Measurements from ENCODE around the gene RBM42. TPM values are rescaled to one million over a fixed set of nuclear protein-coding genes. Genes with fewer than 3 reads are reported as not detected.

Gene RBM42
- total RNA-seq, 4 donors from 2014 or later: 45.1 to 75.9 (median 65.0) TPM

GRCh38 chr19:35615036-35615435 is 13.8 kb upstream of the RBM42 start:
- no peaks in the 10 kb centered on the region for H3K27me3 ChIP-seq
- H3K4me3 ChIP-seq: no peak overlapping the region
- no peak overlapping the region for H3K27ac ChIP-seq
- TF ChIP-seq CTCF (IDR thresholded peaks at IDR 0.05) (no peak), POLR2A (IDR thresholded peaks at IDR 0.05) (no peak), POLR2AphosphoS5 (IDR thresholded peaks at IDR 0.05) (no peak), EP300 (IDR thresholded peaks at IDR 0.05) (no peak)
- peaks cover 51% of the 10 kb centered on the region for H3K36me3 ChIP-seq
- WGBS: 85% methylated on average over 11 of the region's 17 CpGs
- no peaks in the 10 kb centered on the region for H3K9me3 ChIP-seq
- H3K4me1 ChIP-seq: peaks cover 12% of the 10 kb centered on the region
- no peak for DNase-seq (ENCODE audit: low spot score in 2 of 2)

GRCh38 chr19:35618857-35619256 is 10.0 kb upstream of the RBM42 start:
- H3K4me3 ChIP-seq: no peak overlapping the region
- no peaks in the 10 kb centered on the region for H3K4me1 ChIP-seq
- WGBS: 80% methylated on average over 6 of the region's 7 CpGs
- H3K27me3 ChIP-seq: no peaks in the 10 kb centered on the region
- peaks cover 63% of the 10 kb centered on the region for H3K36me3 ChIP-seq
- no peak for TF ChIP-seq EP300 (IDR thresholded peaks at IDR 0.05)
- no peak for TF ChIP-seq CTCF (IDR thresholded peaks at IDR 0.05)
- no peak for TF ChIP-seq POLR2AphosphoS5 (IDR thresholded peaks at IDR 0.05)
- H3K9me3 ChIP-seq: no peaks in the 10 kb centered on the region
- no peak for DNase-seq (ENCODE audit: low spot score in 2 of 2)
- H3K27ac ChIP-seq: no peak overlapping the region

GRCh38 chr19:35619290-35619923 is 9.4 kb upstream of the RBM42 start:
- DNase-seq (ENCODE audit: low spot score in 2 of 2): no peak
- H3K4me3 ChIP-seq: no peak overlapping the region
- no peaks in the 10 kb centered on the region for H3K4me1 ChIP-seq
- H3K27ac ChIP-seq: no peak overlapping the region
- TF ChIP-seq EP300 (IDR thresholded peaks at IDR 0.05): no peak
- TF ChIP-seq POLR2AphosphoS5 (IDR thresholded peaks at IDR 0.05): no peak
- no peak for TF ChIP-seq CTCF (IDR thresholded peaks at IDR 0.05)
- no peak for TF ChIP-seq POLR2A (IDR thresholded peaks at IDR 0.05)
- H3K27me3 ChIP-seq: no peaks in the 10 kb centered on the region
- 95% methylated on average over 10 of the region's 12 CpGs for WGBS
- peaks cover 63% of the 10 kb centered on the region for H3K36me3 ChIP-seq
- no peaks in the 10 kb centered on the region for H3K9me3 ChIP-seq

GRCh38 chr19:35620001-35620400 is 8.8 kb upstream of the RBM42 start:
- WGBS: 94% methylated on average over 17 of the region's 17 CpGs
- Histone ChIP-seq H3K4me1 (no peaks in the 10 kb centered on the region), H3K4me3 (no peak overlapping the region), H3K27me3 (no peaks in the 10 kb centered on the region), H3K36me3 (peaks cover 61% of the 10 kb centered on the region), H3K9me3 (no peaks in the 10 kb centered on the region), H3K27ac (no peak overlapping the region)
- TF ChIP-seq POLR2AphosphoS5 (IDR thresholded peaks at IDR 0.05) (no peak), POLR2A (IDR thresholded peaks at IDR 0.05) (no peak), EP300 (IDR thresholded peaks at IDR 0.05) (no peak), CTCF (IDR thresholded peaks at IDR 0.05) (no peak)
- no peak for DNase-seq (ENCODE audit: low spot score in 2 of 2)

GRCh38 chr19:35621708-35622107 is 7.1 kb upstream of the RBM42 start:
- Histone ChIP-seq H3K9me3 (no peaks in the 10 kb centered on the region), H3K27ac (no peak overlapping the region), H3K4me3 (no peak overlapping the region), H3K27me3 (no peaks in the 10 kb centered on the region), H3K36me3 (peaks cover 44% of the 10 kb centered on the region), H3K4me1 (no peaks in the 10 kb centered on the region)
- WGBS: 92% methylated on average over 9 of the region's 9 CpGs
- TF ChIP-seq POLR2A (IDR thresholded peaks at IDR 0.05) (no peak), POLR2AphosphoS5 (IDR thresholded peaks at IDR 0.05) (no peak), CTCF (IDR thresholded peaks at IDR 0.05) (no peak), EP300 (IDR thresholded peaks at IDR 0.05) (no peak)
- DNase-seq (ENCODE audit: low spot score in 2 of 2): no peak

Data from suprapubic skin (tissue), 4 donors.